BJ (cell line): ENCODE results near the gene ANAPC2. TPM values are rescaled to one million over a fixed set of nuclear protein-coding genes. Genes with fewer than 3 reads are reported as not detected.

ENCODE experiments used
- CTCF ChIA-PET: fragments of 350-600 bp; formaldehyde crosslinking; extraction: SDS; loops from one replicate; lab custom pipeline; 2021; ENCODE audit warnings: antibody characterized with exemption, inconsistent platforms; lab: Yijun Ruan, JAX
- POLR2A ChIA-PET: fragments of 300-600 bp; sonication (Branson Sonifier 250); formaldehyde crosslinking; extraction: SDS; loops from one replicate; lab custom pipeline; 2021; ENCODE audit warnings: antibody characterized with exemption; lab: Charles Lee
- DNase-seq: peaks from one replicate; pipeline ENCODE4 v3.0.0-alpha.2; 2011; ENCODE audit warnings: low read depth
- H3K27me3 ChIP-seq: 2 replicates; pipeline ENCODE4 v1.6.0; 2011; ENCODE audit warnings: low read length; ENCODE audit not compliant: control insufficient read depth, insufficient read depth
- H3K36me3 ChIP-seq: 2 replicates; pipeline ENCODE4 v1.5.1; 2011; ENCODE audit warnings: low read length; ENCODE audit not compliant: control insufficient read depth, insufficient read depth
- H3K4me3 ChIP-seq: 2 replicates; pipeline ENCODE4 v1.5.1; 2011; ENCODE audit warnings: low read depth, mild to moderate bottlenecking, control low read depth, low read length
- CTCF ChIP-seq: IDR thresholded peaks from 2 replicates; pipeline ENCODE4 v1.5.1; 2011; ENCODE audit warnings: low read depth, mild to moderate bottlenecking, control low read depth, inconsistent platforms, low read length, moderate library complexity; ENCODE audit not compliant: insufficient read depth
- polyA plus RNA-seq: library from polyadenylated mRNA; depleted of rRNA; stranded (reverse); fragments of >200 nt; gene quantifications from 2 replicates; pipeline ENCODE4 v1.2.3, GENCODE V29; 2011

ANAPC2 gene
- polyA plus RNA-seq, 1 experiment = 25.5 TPM

- POLR2A ChIA-PET = no interaction called here
- no peak for DNase-seq
- Histone ChIP-seq H3K36me3 (no peaks in the 10 kb centered on the region; the same call in none of the 2 replicates), H3K27me3 (no peaks in the 10 kb centered on the region), H3K4me3 (peak overlapping the region; percentile 86)
- no peak for TF ChIP-seq CTCF
- CTCF ChIA-PET = interaction anchor here (5.6 kb wide), 1 partner anchor 15 kb away, joined by 36 read pairs; no protein-coding TSS in a partner anchor
These were observed 33.2 kb upstream of the ANAPC2 start for GRCh38 chr9:137221506-137222111.

GRCh38 chr9:137221095-137221505 is 32.7 kb upstream of the ANAPC2 start:
- Histone ChIP-seq H3K36me3 (no peaks in the 10 kb centered on the region; the same call in none of the 2 replicates), H3K4me3 (no peak overlapping the region), H3K27me3 (no peaks in the 10 kb centered on the region)
- CTCF ChIA-PET = interaction anchor here (5.6 kb wide), 1 partner anchor 16 kb away, joined by 36 read pairs; no protein-coding TSS in a partner anchor
- TF ChIP-seq CTCF = no peak
- no peak for DNase-seq
- POLR2A ChIA-PET = no interaction called here

- DNase-seq = no peak
- Histone ChIP-seq H3K27me3 (no peaks in the 10 kb centered on the region), H3K4me3 (no peak overlapping the region), H3K36me3 (no peaks in the 10 kb centered on the region; the same call in none of the 2 replicates)
- ChIA-PET POLR2A (no interaction called here), CTCF (interaction anchor here (5.6 kb wide), 1 partner anchor 16 kb away, joined by 36 read pairs; no protein-coding TSS in a partner anchor)
- no peak for TF ChIP-seq CTCF
These were observed 32.1 kb upstream of the ANAPC2 start for GRCh38 chr9:137220317-137221094.

- ChIA-PET POLR2A (no interaction called here), CTCF (no interaction called here)
- DNase-seq = no peak
- no peak overlapping the region for H3K4me3 ChIP-seq
- no peaks in the 10 kb centered on the region; the same call in none of the 2 replicates for H3K36me3 ChIP-seq
- no peak for TF ChIP-seq CTCF
- no peaks in the 10 kb centered on the region for H3K27me3 ChIP-seq
These were observed 31.5 kb upstream of the ANAPC2 start for GRCh38 chr9:137219757-137220316.

- H3K4me3 ChIP-seq = no peak overlapping the region
- no peak for DNase-seq
- ChIA-PET POLR2A (no interaction called here), CTCF (no interaction called here)
- no peaks in the 10 kb centered on the region for H3K27me3 ChIP-seq
- no peaks in the 10 kb centered on the region; the same call in none of the 2 replicates for H3K36me3 ChIP-seq
- TF ChIP-seq CTCF = no peak
These were observed 30.5 kb upstream of the ANAPC2 start for GRCh38 chr9:137218754-137219271.
